CD1c-positive myeloid dendritic cell (primary cell): Measurements from ENCODE around the gene NUDCD2.
"Not testable (repeated sequence)": the region's sequence is repeated elsewhere in the genome, so short reads cannot be mapped to it uniquely, and the experiment has no call there.

Experiments used
- DNase-seq: peaks from one replicate; pipeline ENCODE4 v3.0.0-alpha.2; 2016; ENCODE audit errors: extremely low spot score

The NUDCD2 gene

DNA sequence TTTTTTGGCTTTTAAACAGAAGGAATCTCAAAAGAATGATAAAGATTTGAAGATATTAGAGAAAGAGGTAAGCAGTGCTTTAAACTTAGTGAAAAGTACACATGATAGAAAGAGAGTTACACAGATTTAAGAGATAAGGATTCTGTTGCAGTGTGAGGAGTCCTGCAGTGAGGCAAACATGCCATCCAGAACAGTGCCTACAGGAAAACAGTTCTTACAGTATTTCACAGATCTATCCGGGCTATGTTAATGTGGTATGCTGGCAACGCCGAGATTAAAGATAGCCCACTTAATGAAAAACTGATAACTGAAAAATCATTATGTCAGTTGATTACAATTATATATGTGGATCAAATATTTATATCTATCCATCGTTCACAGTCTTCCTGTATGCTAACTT lies 7.8 kb upstream of the NUDCD2 start:
- DNase-seq: no peak

DNA sequence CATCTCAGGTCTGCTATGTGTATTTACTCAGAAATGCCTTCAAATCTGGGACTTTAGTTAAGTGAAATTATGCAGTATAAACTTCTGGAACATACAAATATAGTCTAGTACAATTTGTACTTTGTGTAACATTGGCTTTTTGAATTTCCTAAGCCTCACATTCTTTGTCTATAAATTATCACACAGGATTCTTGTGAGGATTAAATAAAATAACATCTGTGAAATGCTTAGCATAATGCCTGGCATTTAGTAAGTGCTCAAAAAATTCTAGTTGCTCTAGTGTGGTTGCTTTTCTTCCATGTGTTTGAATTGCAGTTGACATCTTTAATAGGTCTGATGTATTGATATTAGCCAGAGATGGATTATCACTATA lies 3.1 kb upstream of the NUDCD2 start:
- DNase-seq: no peak

DNA sequence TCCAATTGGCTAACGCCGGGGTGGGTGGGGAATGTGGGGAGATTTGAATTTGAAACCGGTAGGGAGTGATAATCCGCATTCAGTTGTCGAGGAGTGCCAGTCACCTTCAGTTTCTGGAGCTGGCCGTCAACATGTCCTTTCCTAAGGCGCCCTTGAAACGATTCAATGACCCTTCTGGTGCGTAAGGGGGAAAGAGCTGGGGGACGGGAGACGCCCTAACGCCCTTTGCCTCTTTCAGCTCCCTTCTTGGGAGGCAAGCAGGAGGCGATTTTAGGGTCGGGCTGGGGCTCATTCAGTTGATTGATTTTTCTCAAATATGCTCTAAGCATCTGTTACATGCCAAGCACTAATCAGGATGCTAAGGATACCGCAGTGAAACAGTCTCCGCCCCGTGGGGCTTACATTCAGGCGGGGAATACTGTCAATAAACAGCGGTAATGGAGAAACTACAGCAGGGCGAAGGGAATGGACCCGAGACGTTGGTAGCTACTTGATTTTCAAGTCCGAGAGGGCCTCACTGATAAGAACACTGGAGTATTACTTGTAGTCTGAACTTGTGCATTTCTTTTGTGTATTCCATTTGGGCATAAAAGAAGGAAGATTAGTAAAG lies 765 bp upstream of the NUDCD2 start, which contains the start of gene HMMR:
TSS of gene HMMR (plus strand) at position 71 of the 610 bp plus-strand sequence. CDS start at position 132, 61 bp downstream.
- no peak for DNase-seq

- no peak for DNase-seq
These were observed 462 bp downstream of the NUDCD2 start for GRCh38 chr5:163459462-163459818.

DNA sequence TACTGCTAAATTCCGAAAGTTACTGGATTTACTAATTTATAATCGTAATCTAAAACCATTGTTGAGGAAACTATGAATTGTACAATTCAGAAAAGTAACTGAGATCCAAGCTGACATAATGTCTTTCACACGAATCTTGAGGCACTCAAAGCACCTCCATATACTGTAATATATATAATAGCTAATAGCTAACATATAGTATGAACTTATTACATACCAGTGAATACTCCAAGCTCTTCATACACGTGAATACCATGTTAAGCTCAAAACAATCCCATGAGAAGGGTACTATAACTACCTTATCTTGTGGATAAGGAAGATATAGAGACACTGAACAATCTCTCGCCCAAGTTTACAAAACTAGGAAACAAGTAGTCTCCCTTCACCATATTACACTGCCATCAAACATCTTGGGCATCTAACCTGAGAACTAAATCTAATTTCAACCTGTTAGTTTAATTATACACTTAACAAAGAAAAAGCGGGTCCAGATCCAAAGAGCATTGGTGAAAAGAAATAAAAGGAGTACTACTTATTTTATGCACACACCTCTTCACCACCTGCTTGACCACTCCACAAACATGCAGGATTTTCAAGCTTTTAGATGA lies 1.0 kb downstream of the NUDCD2 start:
- no peak for DNase-seq

GRCh38 chr5:163456840-163457239 lies 3.1 kb downstream of the NUDCD2 start:
- no peak for DNase-seq

- no peak for DNase-seq
These were observed 3.8 kb downstream of the NUDCD2 start for GRCh38 chr5:163456029-163456589.

- not testable (repeated sequence) for DNase-seq
These were observed 4.5 kb downstream of the NUDCD2 start for GRCh38 chr5:163455406-163455805.

- DNase-seq: no peak
These were observed 6.2 kb downstream of the NUDCD2 start for GRCh38 chr5:163453705-163454104.

DNA sequence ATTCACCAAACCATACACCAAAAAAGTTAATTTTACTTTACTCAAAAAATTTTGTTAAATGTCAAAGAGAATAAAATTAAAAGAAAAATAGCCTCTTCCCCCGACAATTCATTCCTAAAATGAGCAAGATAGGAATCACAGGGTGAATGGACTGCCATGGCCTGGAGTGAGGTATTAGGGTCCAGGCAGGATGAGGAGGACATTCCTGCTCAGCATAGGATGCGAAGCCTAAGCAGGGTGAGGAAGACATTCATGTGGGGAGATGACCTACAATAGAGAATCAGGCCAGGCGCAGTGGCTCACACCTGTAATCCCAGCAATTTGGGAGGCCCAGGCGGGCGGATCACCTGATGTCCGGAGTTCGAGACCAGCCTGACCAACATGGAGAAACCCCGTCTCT lies 8.4 kb downstream of the NUDCD2 start:
- DNase-seq: no peak

GRCh38 chr5:163448491-163448890 lies 11.4 kb downstream of the NUDCD2 start:
- DNase-seq: no peak

- no peak for DNase-seq
These were observed 12.0 kb downstream of the NUDCD2 start for GRCh38 chr5:163447875-163448274.

DNA sequence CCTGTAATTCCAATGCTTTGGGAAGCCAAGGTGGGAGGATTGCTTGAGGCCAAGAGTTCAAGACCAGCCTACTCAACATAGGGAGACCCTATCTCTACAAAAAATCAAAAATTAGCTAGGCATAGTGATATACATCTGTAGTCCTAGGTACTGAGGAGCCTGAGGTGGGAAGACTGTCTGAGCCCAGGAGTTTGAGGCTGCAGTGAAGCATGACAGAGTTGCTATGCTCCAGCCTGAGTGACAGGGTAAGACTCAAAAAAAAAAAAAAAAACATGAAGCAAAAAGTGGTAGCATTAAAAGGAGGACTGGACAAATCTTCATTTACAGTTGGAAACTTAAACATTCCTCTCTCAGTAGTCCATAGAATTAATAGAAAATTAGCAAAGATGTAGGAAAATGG lies 12.7 kb downstream of the NUDCD2 start:
- no peak for DNase-seq

DNA sequence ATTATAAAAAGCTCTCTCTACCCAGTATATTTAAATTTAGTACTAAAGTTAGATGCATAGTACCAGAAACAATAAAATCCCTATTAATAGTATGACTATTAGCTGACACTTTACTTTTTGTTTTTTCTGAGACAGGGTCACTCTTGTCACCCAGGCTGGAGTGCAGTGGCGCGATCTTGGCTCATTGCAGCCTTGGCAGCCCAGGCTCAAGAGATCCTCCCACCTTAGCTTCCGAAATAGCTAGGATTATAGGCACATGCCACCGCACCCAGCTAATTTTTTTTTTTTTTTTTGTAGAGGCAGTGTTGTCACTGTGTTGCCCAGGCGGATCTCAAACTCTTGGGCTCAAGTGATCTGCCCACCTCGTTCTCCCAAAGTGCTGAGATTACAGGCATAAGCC lies 14.6 kb downstream of the NUDCD2 start:
- DNase-seq: no peak

DNA sequence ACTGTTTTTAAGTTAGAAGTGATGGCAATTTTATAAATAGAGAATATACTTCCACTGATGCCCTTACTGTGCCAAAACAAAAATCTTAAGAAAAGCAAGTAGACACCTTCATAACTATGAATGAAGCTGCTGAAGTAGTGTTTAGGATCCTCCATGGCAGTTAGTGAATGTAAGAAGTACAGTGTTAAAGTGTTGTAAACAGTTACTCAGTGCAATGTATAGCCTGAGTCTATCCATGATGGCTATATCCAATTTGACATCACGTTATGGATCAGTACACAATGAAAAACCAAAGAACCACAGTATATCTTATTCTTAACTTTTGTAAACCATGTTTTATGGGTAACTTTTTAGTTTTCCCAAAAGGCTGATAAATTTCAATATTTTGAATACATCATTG lies 15.4 kb downstream of the NUDCD2 start:
- no peak for DNase-seq

- DNase-seq: no peak
These were observed 18.9 kb downstream of the NUDCD2 start for GRCh38 chr5:163440954-163441353.

GRCh38 chr5:163439092-163439425 lies 20.8 kb downstream of the NUDCD2 start:
- no peak for DNase-seq

DNA sequence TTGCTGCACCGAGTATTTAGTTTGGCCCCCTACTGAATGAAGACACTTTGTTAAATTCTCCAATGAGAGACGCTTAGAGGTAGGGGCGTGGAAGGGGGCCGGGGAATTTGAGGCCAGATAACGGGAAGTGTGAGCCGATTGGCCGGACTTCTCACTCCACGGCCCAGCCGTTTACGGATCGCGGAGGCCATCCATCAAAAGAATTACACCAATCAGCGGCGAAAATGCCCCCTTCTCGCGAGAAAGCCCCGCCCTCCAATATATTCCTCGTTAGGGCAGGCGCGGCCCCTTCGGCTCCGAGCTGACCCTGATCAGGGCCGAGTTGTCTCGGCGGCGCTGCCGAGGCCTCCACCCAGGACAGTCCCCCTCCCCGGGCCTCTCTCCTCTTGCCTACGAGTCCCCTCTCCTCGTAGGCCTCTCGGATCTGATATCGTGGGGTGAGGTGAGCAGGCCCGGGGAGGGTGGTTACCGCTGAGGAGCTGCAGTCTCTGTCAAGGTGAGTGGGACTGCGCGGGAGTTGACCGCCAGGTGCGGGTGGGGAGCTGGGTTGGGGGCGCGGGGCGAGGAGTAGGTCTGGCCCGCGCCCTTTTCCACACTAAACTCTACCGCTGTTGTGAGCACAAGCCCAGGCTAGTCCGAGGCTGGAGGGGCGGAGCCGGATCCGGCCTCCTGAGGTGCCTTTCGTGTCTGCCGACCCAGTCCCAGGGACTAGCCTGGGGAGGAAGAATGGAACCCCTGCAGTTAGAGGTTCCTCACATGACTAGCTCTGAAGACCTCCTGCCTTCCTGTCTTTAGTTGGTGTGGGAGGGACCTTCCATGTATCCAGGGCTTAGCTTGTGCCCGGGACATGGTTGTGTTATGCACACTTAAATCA lies 22.4 kb downstream of the NUDCD2 start, which contains the start of gene CCNG1:
TSS of gene CCNG1 (plus strand) at position 287 of the 874 bp plus-strand sequence. CDS start 1,662 bp downstream, outside the sequence.
- DNase-seq: peak; percentile 97

DNA sequence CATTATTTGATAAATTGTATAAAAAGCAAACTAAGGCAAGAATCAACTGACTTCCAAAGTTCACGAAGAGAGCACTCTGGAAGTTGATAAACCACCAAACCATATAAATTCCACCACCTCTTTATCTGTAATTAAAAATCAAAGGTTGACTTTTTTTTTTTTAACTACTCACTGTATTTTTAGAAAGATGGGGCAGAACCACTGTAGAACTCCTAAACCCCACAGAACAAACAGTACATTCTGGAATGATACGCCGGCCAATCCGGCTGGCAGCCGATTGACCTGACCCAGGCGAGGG lies 22.9 kb downstream of the NUDCD2 start:
- no peak for DNase-seq

DNA sequence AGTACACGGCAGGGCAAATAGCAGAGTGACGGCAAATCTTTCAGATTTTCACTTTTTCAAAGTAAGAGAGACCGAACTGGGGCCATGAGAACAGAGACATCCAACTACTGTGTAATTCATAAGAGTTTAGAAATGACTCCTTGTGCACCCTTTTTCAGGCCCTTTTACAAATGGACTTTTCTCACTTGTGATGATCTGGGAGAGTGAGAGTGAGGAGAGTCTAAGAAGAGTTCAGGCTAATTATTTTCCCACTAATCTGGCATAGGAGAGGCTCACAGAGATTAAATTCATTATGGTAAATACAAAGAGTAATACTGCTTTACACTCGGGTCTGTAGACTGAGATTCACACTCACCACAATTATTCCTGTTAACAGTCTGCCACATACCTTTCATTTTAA lies 23.4 kb downstream of the NUDCD2 start:
- DNase-seq: no peak

DNA sequence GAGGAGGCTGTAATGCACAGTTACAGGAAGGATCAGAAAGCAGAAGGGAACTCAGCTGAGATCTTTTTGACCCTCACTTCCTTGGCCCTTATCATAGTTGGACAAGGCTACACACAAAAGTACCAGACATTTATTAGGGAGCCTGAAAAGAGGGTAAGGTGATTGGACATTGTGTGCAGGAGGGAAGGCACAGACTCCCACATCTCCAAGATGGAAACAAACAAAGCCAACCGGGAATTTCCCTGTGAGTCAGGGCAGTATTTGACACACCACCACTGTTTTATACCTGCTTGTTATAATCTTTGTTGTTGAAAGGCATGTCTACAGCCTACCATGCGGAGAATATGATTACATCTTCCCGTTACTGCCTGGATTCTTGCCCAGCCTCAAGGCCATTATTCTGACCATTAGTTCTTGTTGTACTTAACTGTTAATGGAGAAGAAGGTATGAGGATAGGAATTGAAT lies 25.5 kb downstream of the NUDCD2 start:
- no peak for DNase-seq

DNA sequence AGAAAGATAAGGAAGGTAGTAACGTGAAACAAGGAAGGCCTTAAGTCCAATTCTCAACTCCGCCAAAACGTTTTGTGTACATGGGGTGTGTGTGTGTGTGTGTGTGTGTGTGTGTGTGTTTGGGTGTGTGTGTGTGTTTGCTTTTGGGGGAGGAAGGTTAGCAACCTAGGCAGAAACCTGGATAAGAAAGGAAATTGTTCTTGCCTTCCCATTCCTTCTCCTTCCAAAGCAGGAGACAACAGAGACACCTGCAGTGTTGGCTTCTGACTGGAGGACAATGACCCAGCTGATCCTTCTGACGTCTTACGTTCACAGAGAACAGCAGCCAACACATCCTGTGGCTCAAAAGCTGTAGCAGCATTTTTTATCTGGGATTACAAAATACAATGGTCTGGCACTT lies 26.6 kb downstream of the NUDCD2 start:
- DNase-seq: no peak

DNA sequence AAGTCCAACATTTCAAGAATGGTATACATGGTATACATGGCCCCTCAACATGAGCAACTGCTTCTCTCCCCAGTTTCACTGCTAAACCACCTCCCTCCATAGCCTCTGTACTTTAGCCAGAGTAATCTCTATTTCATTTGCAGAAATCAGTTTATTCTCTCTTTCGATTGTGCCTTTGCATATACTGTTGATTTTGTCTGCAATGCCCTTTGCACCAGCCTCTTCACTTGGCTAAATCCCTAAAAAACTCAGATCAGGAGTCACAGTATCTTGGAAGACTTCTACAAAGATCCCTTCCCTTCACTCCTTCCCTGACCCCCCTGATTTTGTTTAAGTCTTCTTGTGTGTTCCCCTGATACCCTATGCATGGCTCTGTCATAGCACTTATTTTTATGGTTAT lies 27.4 kb downstream of the NUDCD2 start:
- no peak for DNase-seq
